Hepatocyte (in vitro differentiated cells): ENCODE data around the gene ENPP1. TPM values are rescaled to one million over a fixed set of nuclear protein-coding genes. Genes with fewer than 3 reads are reported as not detected.

Experiments
- DNase-seq: peaks from one replicate; pipeline ENCODE4 v3.0.0-alpha.2; 2016; ENCODE audit warnings: low spot score
- H2AFZ ChIP-seq: fragments of 200-600 bp; sonication (generic); 2 replicates; pipeline ENCODE4 v1.6.0; 2016; ENCODE audit warnings: antibody characterized with exemption, mild to moderate bottlenecking
- H3K27ac ChIP-seq: fragments of 200-600 bp; sonication (generic); 2 replicates; pipeline ENCODE4 v1.5.1; 2016; ENCODE audit warnings: mild to moderate bottlenecking
- H3K27me3 ChIP-seq: fragments of 200-600 bp; sonication (generic); 2 replicates; pipeline ENCODE4 v1.6.1; 2016
- H3K36me3 ChIP-seq: fragments of 200-600 bp; sonication (generic); replicated peaks from 2 replicates; pipeline ENCODE4 v1.5.1; 2016; ENCODE audit warnings: low read depth; ENCODE audit not compliant: insufficient read depth
- H3K4me1 ChIP-seq: fragments of 200-600 bp; sonication (generic); 2 replicates; pipeline ENCODE4 v1.5.1; 2016; ENCODE audit warnings: mild to moderate bottlenecking, moderate library complexity; ENCODE audit not compliant: insufficient read depth
- H3K4me2 ChIP-seq: fragments of 200-600 bp; sonication (generic); 2 replicates; pipeline ENCODE4 v1.6.0; 2016
- H3K4me3 ChIP-seq: fragments of 200-600 bp; sonication (generic); 2 replicates; pipeline ENCODE4 v1.5.1; 2016; ENCODE audit warnings: mild to moderate bottlenecking
- H3K79me2 ChIP-seq: fragments of 200-600 bp; sonication (generic); 2 replicates; pipeline ENCODE4 v1.6.0; 2017; ENCODE audit warnings: mild to moderate bottlenecking
- H3K9me2 ChIP-seq: fragments of 200-600 bp; sonication (generic); replicated peaks from 2 replicates; pipeline ENCODE4 v1.6.0; 2017; ENCODE audit warnings: mild to moderate bottlenecking; ENCODE audit not compliant: insufficient read depth
- H3K9me3 ChIP-seq: fragments of 200-600 bp; sonication (generic); 2 replicates; pipeline ENCODE4 v1.5.1; 2016; ENCODE audit warnings: low read depth, mild to moderate bottlenecking
- H4K20me1 ChIP-seq: fragments of 200-600 bp; sonication (generic); 2 replicates; pipeline ENCODE4 v1.6.0; 2016; ENCODE audit warnings: mild to moderate bottlenecking; ENCODE audit not compliant: insufficient read depth, poor library complexity, severe bottlenecking
- CTCF ChIP-seq: fragments of 200-600 bp; sonication (generic); IDR thresholded peaks from 2 replicates; pipeline ENCODE4 v1.5.1; 2016; ENCODE audit warnings: antibody characterized with exemption, mild to moderate bottlenecking; ENCODE audit not compliant: poor library complexity
- EZH2 ChIP-seq: fragments of 200-600 bp; sonication (generic); IDR thresholded peaks from 2 replicates; pipeline ENCODE4 v1.6.1; 2016; ENCODE audit warnings: antibody characterized with exemption, mild to moderate bottlenecking, borderline replicate concordance
- EZH2phosphoT487 ChIP-seq: fragments of 200-600 bp; sonication (generic); IDR thresholded peaks from one replicate; pipeline ENCODE4 v1.6.1; 2018; ENCODE audit warnings: antibody characterized with exemption, mild to moderate bottlenecking, low read depth, moderate library complexity; ENCODE audit not compliant: unreplicated experiment, severe bottlenecking
- WGBS: methylation state at CpG from one replicate; pipeline ENCODE4 v1.1.6; 2016; ENCODE audit warnings: low lambda C conversion rate; ENCODE audit errors: missing lambda C conversion rate; 5-methylcytosine and 5-hydroxymethylcytosine counted together
- polyA plus RNA-seq: library from polyadenylated mRNA; unstranded; fragments of >200 nt; fragmentation: Nextera tagmentation; extraction: Ambion mirVana; gene quantifications from 2 replicates; pipeline ENCODE4 v1.2.1, GENCODE V29; 2016
- total RNA-seq: library from RNA; depleted of rRNA; stranded (reverse); fragments of >200 nt; gene quantifications from 2 replicates; pipeline ENCODE4 v1.2.3, GENCODE V29; 2014

ENPP1 gene
- total and polyA plus RNA-seq, 2 experiments from 2014 or later: 74.7 to 86.9 TPM

- TF ChIP-seq EZH2phosphoT487 (no peak), EZH2 (no peak), CTCF (no peak)
- 68% methylated on average over 3 of the region's 3 CpGs for WGBS
Observed at GRCh38 chr6:131844243-131844841, 36.5 kb downstream of the ENPP1 start.

GRCh38 chr6:131846023-131846663 is 38.3 kb downstream of the ENPP1 start:
- Histone ChIP-seq H4K20me1 (no peaks in the 10 kb centered on the region), H3K27ac (no peak overlapping the region), H3K9me3 (no peaks in the 10 kb centered on the region), H3K79me2 (peaks cover 17% of the 10 kb centered on the region), H3K4me2 (peak overlapping the region; percentile 15), H3K9me2 (no peaks in the 10 kb centered on the region), H2AFZ (no peak overlapping the region), H3K36me3 (no peaks in the 10 kb centered on the region), H3K27me3 (no peaks in the 10 kb centered on the region), H3K4me3 (no peak overlapping the region), H3K4me1 (no peaks in the 10 kb centered on the region)
- TF ChIP-seq EZH2phosphoT487: no peak
- no peak for DNase-seq
- 61% methylated on average over 7 of the region's 7 CpGs for WGBS

More at GRCh38 chr6:131844243-131844841, 36.5 kb downstream of the ENPP1 start:
- Histone ChIP-seq H3K4me2 (peak overlapping the region; percentile 38), H3K9me3 (no peaks in the 10 kb centered on the region), H2AFZ (no peak overlapping the region), H3K9me2 (no peaks in the 10 kb centered on the region), H3K79me2 (peaks cover 18% of the 10 kb centered on the region), H3K27me3 (no peaks in the 10 kb centered on the region), H4K20me1 (no peaks in the 10 kb centered on the region), H3K4me3 (no peak overlapping the region), H3K36me3 (no peaks in the 10 kb centered on the region), H3K27ac (peak overlapping the region; percentile 43), H3K4me1 (no peaks in the 10 kb centered on the region)
- peak; percentile 61 for DNase-seq

GRCh38 chr6:131846905-131847304 is 39.1 kb downstream of the ENPP1 start:
- peak overlapping the region; percentile 24 for H3K4me2 ChIP-seq
- H3K27me3 ChIP-seq: no peaks in the 10 kb centered on the region
- H3K79me2 ChIP-seq: peaks cover 17% of the 10 kb centered on the region
- H3K9me2 ChIP-seq: no peaks in the 10 kb centered on the region
- no peaks in the 10 kb centered on the region for H3K36me3 ChIP-seq
- H3K9me3 ChIP-seq: no peaks in the 10 kb centered on the region
- TF ChIP-seq EZH2phosphoT487: no peak
- TF ChIP-seq CTCF: no peak
- TF ChIP-seq EZH2: no peak
- WGBS: 89% methylated on average over 2 of the region's 2 CpGs
- H3K4me3 ChIP-seq: no peak overlapping the region
- H4K20me1 ChIP-seq: no peaks in the 10 kb centered on the region
- no peak overlapping the region for H2AFZ ChIP-seq
- no peak overlapping the region for H3K27ac ChIP-seq
- DNase-seq: no peak
- H3K4me1 ChIP-seq: no peaks in the 10 kb centered on the region

- Histone ChIP-seq H3K36me3 (no peaks in the 10 kb centered on the region), H2AFZ (no peak overlapping the region), H3K79me2 (peaks cover 11% of the 10 kb centered on the region), H3K4me2 (no peak overlapping the region), H3K9me2 (no peaks in the 10 kb centered on the region), H3K27me3 (no peaks in the 10 kb centered on the region), H3K9me3 (no peaks in the 10 kb centered on the region), H3K4me3 (no peak overlapping the region), H4K20me1 (no peaks in the 10 kb centered on the region), H3K27ac (no peak overlapping the region), H3K4me1 (no peaks in the 10 kb centered on the region)
- DNase-seq: no peak
- no peak for TF ChIP-seq EZH2
- TF ChIP-seq CTCF: no peak
- no peak for TF ChIP-seq EZH2phosphoT487
- WGBS: 82% methylated on average over 6 of the region's 6 CpGs
Observed at GRCh38 chr6:131849799-131850198, 42.0 kb downstream of the ENPP1 start.
